ENCODE measurements around the gene STXBP1. TPM values are rescaled to one million over a fixed set of nuclear protein-coding genes. Genes with fewer than 3 reads are reported as not detected.
A peak's percentile ranks its signal among the peaks of the same experiment; 100 is the strongest.

STXBP1 gene
- total RNA-seq, 2 donors from 2014 or later, result 32.2 to 47.6 TPM

DNA sequence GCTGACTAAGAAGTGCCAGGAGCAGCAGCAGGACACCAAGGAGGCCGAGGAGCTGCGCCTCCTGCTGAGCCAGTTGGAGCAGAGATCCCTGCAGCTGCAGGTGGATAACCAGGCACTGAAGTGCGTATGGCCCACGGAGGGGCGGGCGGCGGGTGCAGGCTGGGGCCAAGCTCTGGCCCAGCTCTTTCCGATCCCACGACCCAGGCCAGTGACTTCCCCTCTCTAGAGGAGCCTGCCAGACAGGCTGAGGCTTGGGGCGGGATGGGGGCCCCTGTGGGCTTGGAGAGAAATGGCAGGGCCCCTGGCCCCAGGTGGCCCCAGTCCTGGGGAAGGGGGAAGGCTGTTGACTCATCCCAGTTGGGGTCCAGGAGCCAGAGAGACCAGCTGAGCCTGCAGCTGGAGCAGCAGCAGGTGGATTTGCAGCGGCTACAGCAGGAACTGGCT lies 99.8 kb downstream of the STXBP1 start:
- Histone ChIP-seq H3K4me1 (replicated peaks) (no peaks in the 10 kb centered on the region), H3K9me3 (no peaks in the 10 kb centered on the region), H3K36me3 (no peaks in the 10 kb centered on the region), H3K4me3 (no peak overlapping the region), H3K27ac (no peak overlapping the region), H3K27me3 (replicated peaks; ENCODE audit: insufficient read depth) (no peaks in the 10 kb centered on the region)
- TF ChIP-seq POLR2A (IDR thresholded peaks at IDR 0.05), result no peak
- no peak for TF ChIP-seq POLR2AphosphoS5 (IDR thresholded peaks at IDR 0.05)
- TF ChIP-seq, protein P1, sequence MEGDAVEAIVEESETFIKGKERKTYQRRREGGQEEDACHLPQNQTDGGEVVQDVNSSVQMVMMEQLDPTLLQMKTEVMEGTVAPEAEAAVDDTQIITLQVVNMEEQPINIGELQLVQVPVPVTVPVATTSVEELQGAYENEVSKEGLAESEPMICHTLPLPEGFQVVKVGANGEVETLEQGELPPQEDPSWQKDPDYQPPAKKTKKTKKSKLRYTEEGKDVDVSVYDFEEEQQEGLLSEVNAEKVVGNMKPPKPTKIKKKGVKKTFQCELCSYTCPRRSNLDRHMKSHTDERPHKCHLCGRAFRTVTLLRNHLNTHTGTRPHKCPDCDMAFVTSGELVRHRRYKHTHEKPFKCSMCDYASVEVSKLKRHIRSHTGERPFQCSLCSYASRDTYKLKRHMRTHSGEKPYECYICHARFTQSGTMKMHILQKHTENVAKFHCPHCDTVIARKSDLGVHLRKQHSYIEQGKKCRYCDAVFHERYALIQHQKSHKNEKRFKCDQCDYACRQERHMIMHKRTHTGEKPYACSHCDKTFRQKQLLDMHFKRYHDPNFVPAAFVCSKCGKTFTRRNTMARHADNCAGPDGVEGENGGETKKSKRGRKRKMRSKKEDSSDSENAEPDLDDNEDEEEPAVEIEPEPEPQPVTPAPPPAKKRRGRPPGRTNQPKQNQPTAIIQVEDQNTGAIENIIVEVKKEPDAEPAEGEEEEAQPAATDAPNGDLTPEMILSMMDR (IDR thresholded peaks at IDR 0.05), result no peak
- intact Hi-C loops (cut with DNase I), result no loop called here
- DNase-seq (ENCODE audit: low spot score), result no peak
- WGBS, result 77% methylated on average over 11 of the region's 11 CpGs

DNA sequence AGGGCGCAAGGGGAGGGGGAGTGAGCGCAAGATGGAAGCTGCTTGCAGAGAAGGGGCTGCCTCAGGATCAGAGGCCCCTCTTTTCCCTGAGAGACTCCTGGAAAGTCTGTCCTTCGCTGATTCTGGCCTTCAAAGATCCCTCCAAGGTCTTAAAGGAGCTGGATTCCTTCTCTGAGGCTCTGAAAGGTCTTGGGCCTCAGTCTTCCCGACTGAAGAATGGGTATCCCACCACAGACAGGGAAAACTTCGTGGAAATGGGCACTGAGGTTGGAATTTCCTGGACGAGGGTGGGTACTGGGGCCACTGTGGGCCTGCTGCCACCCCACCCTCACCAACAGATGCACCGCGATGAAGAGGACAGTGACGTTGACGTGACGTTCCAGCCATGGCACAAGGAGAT lies 100.3 kb downstream of the STXBP1 start:
- no peak for TF ChIP-seq POLR2A (IDR thresholded peaks at IDR 0.05)
- TF ChIP-seq POLR2AphosphoS5 (IDR thresholded peaks at IDR 0.05), result no peak
- TF ChIP-seq, protein P1 (IDR thresholded peaks at IDR 0.05), result no peak
- no peak overlapping the region for H3K27ac ChIP-seq
- no peaks in the 10 kb centered on the region for H3K4me1 ChIP-seq (replicated peaks)
- WGBS, result 96% methylated on average over 11 of the region's 11 CpGs
- H3K9me3 ChIP-seq, result no peaks in the 10 kb centered on the region
- no peaks in the 10 kb centered on the region for H3K36me3 ChIP-seq
- DNase-seq (ENCODE audit: low spot score), result no peak
- no peaks in the 10 kb centered on the region for H3K27me3 ChIP-seq (replicated peaks; ENCODE audit: insufficient read depth)
- intact Hi-C loops (cut with DNase I), result no loop called here
- no peak overlapping the region for H3K4me3 ChIP-seq

DNA sequence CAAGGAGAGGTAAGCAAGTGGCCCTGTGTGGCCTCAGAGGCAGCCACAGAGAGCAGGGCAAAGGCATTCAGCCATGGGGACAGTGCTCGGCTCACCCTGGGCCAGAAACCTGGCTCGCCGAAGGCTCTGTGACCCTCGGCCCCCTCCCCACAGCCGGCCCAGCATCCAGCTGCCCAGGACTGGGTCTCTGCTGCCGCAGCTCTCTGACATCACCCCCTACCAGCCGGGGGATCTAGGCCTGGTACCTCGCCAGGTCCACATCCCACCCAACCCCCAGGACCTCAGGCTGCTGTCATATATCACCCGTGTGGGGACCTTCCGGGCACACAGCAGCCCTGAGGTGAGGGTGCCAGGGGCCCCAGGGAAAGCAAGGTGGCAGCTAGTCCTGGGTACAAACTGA lies 100.8 kb downstream of the STXBP1 start:
- no peak for DNase-seq (ENCODE audit: low spot score)
- H3K36me3 ChIP-seq, result no peaks in the 10 kb centered on the region
- TF ChIP-seq, protein P1 (IDR thresholded peaks at IDR 0.05), result no peak
- no peak for TF ChIP-seq POLR2A (IDR thresholded peaks at IDR 0.05)
- no peak for TF ChIP-seq POLR2AphosphoS5 (IDR thresholded peaks at IDR 0.05)
- H3K4me1 ChIP-seq (replicated peaks), result no peaks in the 10 kb centered on the region
- WGBS, result 96% methylated on average over 4 of the region's 10 CpGs
- H3K4me3 ChIP-seq, result no peak overlapping the region
- H3K27me3 ChIP-seq (replicated peaks; ENCODE audit: insufficient read depth), result no peaks in the 10 kb centered on the region
- no peaks in the 10 kb centered on the region for H3K9me3 ChIP-seq
- intact Hi-C loops (cut with DNase I), result no loop called here
- no peak overlapping the region for H3K27ac ChIP-seq

DNA sequence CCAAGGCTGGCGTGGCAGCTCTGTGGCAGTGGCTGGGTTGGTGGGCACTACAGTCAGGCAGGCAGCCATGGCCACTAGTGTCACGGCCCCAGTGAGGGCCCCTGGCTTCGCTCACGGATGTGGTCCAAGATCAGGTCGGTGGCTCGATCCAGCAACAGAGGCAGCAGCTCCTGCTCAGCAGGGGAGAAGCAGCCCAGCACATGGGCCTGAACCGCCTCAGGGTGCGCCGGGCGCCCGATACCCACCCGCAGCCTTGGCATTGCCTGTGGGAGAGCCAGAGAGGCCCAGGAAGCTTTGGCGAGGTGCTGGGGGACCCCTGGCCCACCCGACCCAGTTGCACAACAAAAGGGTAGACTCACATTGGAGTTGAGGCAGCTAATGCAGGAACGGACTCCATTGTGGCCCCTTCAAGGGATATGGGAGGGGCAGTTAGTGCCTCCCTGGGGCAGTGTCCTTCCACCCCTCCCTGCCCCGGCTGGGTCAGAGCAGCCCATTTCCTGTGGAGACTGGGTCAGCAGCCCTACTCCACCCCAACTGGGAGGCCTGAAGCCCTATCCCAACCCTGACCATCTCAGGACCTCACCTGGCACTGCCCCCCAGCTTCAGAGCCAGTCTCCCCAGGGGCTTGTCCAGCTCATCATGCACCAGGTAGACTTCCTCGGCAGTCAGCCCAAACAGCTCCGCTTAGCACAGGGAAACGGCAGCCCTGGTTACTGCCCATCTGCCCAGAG lies 102.1 kb downstream of the STXBP1 start:
- TF ChIP-seq POLR2A (IDR thresholded peaks at IDR 0.05), result no peak
- TF ChIP-seq POLR2AphosphoS5 (IDR thresholded peaks at IDR 0.05), result no peak
- TF ChIP-seq, protein P1 (IDR thresholded peaks at IDR 0.05), result no peak
- peak overlapping the region in 1 of 2 donors; percentile 65 for H3K4me3 ChIP-seq
- WGBS, result 74% methylated on average over 19 of the region's 19 CpGs
- no peaks in the 10 kb centered on the region for H3K27me3 ChIP-seq (replicated peaks; ENCODE audit: insufficient read depth)
- H3K9me3 ChIP-seq, result no peaks in the 10 kb centered on the region
- no peak overlapping the region for H3K27ac ChIP-seq
- no peaks in the 10 kb centered on the region for H3K36me3 ChIP-seq
- intact Hi-C loops (cut with DNase I), result no loop called here
- DNase-seq (ENCODE audit: low spot score), result no peak
- H3K4me1 ChIP-seq (replicated peaks), result no peaks in the 10 kb centered on the region

DNA sequence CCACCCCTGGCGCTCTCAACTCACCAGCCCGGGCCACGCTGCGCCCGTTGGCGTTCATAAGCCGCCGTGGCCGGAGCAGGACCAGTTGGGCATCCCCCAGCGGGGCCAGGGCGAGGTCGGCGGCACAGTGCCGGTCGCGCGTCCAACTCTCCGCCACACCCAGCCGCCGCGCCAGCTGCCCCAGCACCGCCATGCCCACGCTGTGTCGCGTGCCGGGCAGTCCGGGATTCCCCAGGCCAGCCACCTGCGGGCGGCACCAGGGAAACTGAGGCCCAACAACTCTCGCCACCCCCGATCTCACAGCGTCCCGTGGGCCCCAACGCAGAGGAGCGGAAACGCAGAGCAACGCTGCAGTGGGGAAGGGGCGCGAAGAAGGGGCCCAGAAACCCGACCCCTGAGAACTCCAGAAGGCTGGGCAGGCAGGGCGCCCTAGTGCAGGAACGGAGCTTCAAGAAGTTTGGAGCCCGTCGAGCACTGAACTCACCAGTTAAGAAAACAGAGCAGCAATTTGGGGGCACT lies 102.9 kb downstream of the STXBP1 start:
- H3K9me3 ChIP-seq, result no peaks in the 10 kb centered on the region
- DNase-seq (ENCODE audit: low spot score), result no peak
- TF ChIP-seq, protein P1 (IDR thresholded peaks at IDR 0.05), result no peak
- TF ChIP-seq POLR2A (IDR thresholded peaks at IDR 0.05), result no peak
- TF ChIP-seq POLR2AphosphoS5 (IDR thresholded peaks at IDR 0.05), result no peak
- no peaks in the 10 kb centered on the region for H3K27me3 ChIP-seq (replicated peaks; ENCODE audit: insufficient read depth)
- intact Hi-C loops (cut with DNase I), result loop anchor here (5.0 kb wide), 1 partner anchor 103 kb away; the partner anchor contains the start of gene STXBP1
- H3K4me3 ChIP-seq, result peak overlapping the region; percentile 64 to 65
- WGBS, result under 1% methylated on average over 22 of the region's 44 CpGs
- H3K27ac ChIP-seq, result peak overlapping the region; percentile 79 to 86
- no peaks in the 10 kb centered on the region for H3K36me3 ChIP-seq
- no peaks in the 10 kb centered on the region for H3K4me1 ChIP-seq (replicated peaks)
